ENCODE data around the gene ACVR1. TPM values are rescaled to one million over a fixed set of nuclear protein-coding genes. Genes with fewer than 3 reads are reported as not detected.
A peak's percentile ranks its signal among the peaks of the same experiment; 100 is the strongest.

The ACVR1 gene
- total RNA-seq, 1 donor from 2014 or later: 35.0 TPM

GRCh38 chr2:157784823-157785175 is 91.3 kb downstream of the ACVR1 start:
- no peak overlapping the region for H3K4me3 ChIP-seq
- ATAC-seq: peak; percentile 11 to 37
- H3K27ac ChIP-seq: peak overlapping the region; percentile 12

GRCh38 chr2:157784169-157784822 is 91.8 kb downstream of the ACVR1 start:
- H3K27ac ChIP-seq: peak overlapping the region; percentile 12
- DNase-seq (peak; percentile 57), ATAC-seq (peak; percentile 70 to 87)
- intact Hi-C loops (cut with DNase I): loop anchor here (10.0 kb wide), 1 partner anchor 91 kb away; the partner anchor contains the start of gene ACVR1
- no peak overlapping the region for H3K4me3 ChIP-seq
- H3K36me3 ChIP-seq: peaks cover 11% of the 10 kb centered on the region
- H3K27me3 ChIP-seq (ENCODE audit: low read depth): no peaks in the 10 kb centered on the region
- H3K9me3 ChIP-seq: no peaks in the 10 kb centered on the region
- H3K4me1 ChIP-seq: peaks cover 56% of the 10 kb centered on the region
- TF ChIP-seq CTCF (IDR thresholded peaks at IDR 0.05): no peak

More at GRCh38 chr2:157784823-157785175, 91.3 kb downstream of the ACVR1 start:
- no peak for TF ChIP-seq CTCF (IDR thresholded peaks at IDR 0.05)
- H3K36me3 ChIP-seq: peaks cover 6% of the 10 kb centered on the region
- no peak for DNase-seq
- H3K27me3 ChIP-seq (ENCODE audit: low read depth): no peaks in the 10 kb centered on the region
- intact Hi-C loops (cut with DNase I): loop anchor here (10.0 kb wide), 1 partner anchor 90 kb away; the partner anchor contains the start of gene ACVR1
- peaks cover 61% of the 10 kb centered on the region for H3K4me1 ChIP-seq
- no peaks in the 10 kb centered on the region for H3K9me3 ChIP-seq

DNA sequence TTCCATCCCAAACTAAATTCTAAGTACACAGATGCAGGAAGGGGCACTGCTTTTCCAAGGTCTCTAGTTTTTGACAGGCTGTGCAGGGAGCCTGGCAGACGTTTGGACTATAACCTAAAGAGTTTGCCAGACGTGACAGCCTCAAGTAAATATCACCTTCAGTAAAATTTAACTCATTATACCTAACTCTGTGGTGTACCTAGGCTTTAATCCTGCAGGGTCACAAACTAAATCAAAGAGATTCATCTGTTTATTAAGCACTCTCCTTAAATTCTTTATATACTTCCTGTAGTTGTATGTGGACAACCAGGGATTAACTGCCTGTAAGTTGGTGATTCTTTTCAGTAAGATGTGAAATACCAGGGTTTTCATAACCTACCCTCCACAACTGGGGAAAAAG is 92.9 kb downstream of the ACVR1 start:
- Histone ChIP-seq H3K4me1 (peaks cover 48% of the 10 kb centered on the region), H3K36me3 (peaks cover 16% of the 10 kb centered on the region), H3K4me3 (no peak overlapping the region), H3K27me3 (ENCODE audit: low read depth) (no peaks in the 10 kb centered on the region), H3K27ac (no peak overlapping the region), H3K9me3 (no peaks in the 10 kb centered on the region)
- DNase-seq: no peak
- no peak for ATAC-seq
- intact Hi-C loops (cut with DNase I): loop anchor here (10.0 kb wide), 1 partner anchor 92 kb away; the partner anchor contains the start of gene ACVR1
- no peak for TF ChIP-seq CTCF (IDR thresholded peaks at IDR 0.05)

- Histone ChIP-seq H3K27ac (no peak overlapping the region), H3K36me3 (peaks cover 24% of the 10 kb centered on the region), H3K4me3 (no peak overlapping the region), H3K27me3 (ENCODE audit: low read depth) (no peaks in the 10 kb centered on the region), H3K9me3 (no peaks in the 10 kb centered on the region), H3K4me1 (peaks cover 42% of the 10 kb centered on the region)
- TF ChIP-seq CTCF (IDR thresholded peaks at IDR 0.05): no peak
- intact Hi-C loops (cut with DNase I): loop anchor here (10.0 kb wide), 1 partner anchor 93 kb away; the partner anchor contains the start of gene ACVR1
- no peak for DNase-seq
- ATAC-seq: peak in 1 of 2 donors; percentile 18
These were observed 93.9 kb downstream of the ACVR1 start for GRCh38 chr2:157782057-157782845.

DNA sequence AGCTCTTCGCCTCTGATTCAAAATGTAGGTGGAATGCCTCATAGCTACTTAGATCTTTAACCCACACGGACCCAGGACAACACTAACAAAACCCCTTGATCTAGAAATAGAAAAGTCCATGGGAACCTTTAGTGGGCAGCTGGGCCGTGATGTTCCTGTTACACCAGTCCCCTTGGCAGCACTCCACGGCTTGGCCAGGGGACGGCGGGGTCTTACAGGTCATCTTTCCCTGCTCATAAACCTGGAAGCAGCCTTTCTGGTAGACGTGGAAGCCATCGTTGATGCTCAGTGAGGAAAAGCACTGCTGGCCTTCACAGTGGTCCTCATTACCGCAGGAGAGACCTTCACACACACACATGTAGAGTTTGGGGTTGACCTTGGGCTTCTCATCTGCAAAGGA is 95.9 kb downstream of the ACVR1 start:
- Histone ChIP-seq H3K4me3 (no peak overlapping the region), H3K36me3 (peaks cover 38% of the 10 kb centered on the region), H3K4me1 (peaks cover 29% of the 10 kb centered on the region), H3K9me3 (no peaks in the 10 kb centered on the region), H3K27me3 (ENCODE audit: low read depth) (no peaks in the 10 kb centered on the region), H3K27ac (no peak overlapping the region)
- DNase-seq (no peak), ATAC-seq (no peak)
- no peak for TF ChIP-seq CTCF (IDR thresholded peaks at IDR 0.05)
- intact Hi-C loops (cut with DNase I): loop anchor here (10.0 kb wide), 1 partner anchor 95 kb away; the partner anchor contains the start of gene ACVR1

Measured in lower lobe of right lung (tissue), 2 donors.